PC-3 (cell line): ENCODE results near the gene GRHL3. TPM values are rescaled to one million over a fixed set of nuclear protein-coding genes. Genes with fewer than 3 reads are reported as not detected.

Source experiments
- ATAC-seq: fragments of 200-7000 bp; cut with Tn5 transposase; 2 replicates; pipeline ENCODE4 v1.9.1; 2020; ENCODE audit warnings: mild to moderate bottlenecking, moderate library complexity
- BruUV-seq: library from RNA; stranded (reverse); fragments of 400-500 nt; replicated peaks from 2 replicates; lab custom pipeline; 2021; lab: Mats Ljungman, UMichigan
- CTCF ChIA-PET: fragments of 300-600 bp; sonication (Branson Sonifier 250); formaldehyde crosslinking; loops from one replicate; lab custom pipeline; 2022; ENCODE audit warnings: antibody characterized with exemption; lab: Charles Lee
- POLR2A ChIA-PET: fragments of 300-600 bp; sonication (Branson Sonifier 250); formaldehyde crosslinking; loops from one replicate; lab custom pipeline; 2022; ENCODE audit warnings: antibody characterized with exemption; ENCODE audit not compliant: unreplicated experiment; lab: Charles Lee
- DNase-seq: peaks from one replicate; pipeline ENCODE4 v3.0.0-alpha.2; 2015
- H2AFZ ChIP-seq: fragments of 300-600 bp; sonication (generic); 2 replicates; pipeline ENCODE4 v1.6.0; 2016; ENCODE audit warnings: antibody characterized with exemption, low read length
- H3F3A ChIP-seq: fragments of 300-600 bp; sonication (generic); one replicate; pipeline ENCODE4 v1.6.0; 2017; ENCODE audit warnings: antibody characterized with exemption, low read length, control low read depth, mild to moderate bottlenecking; ENCODE audit not compliant: unreplicated experiment
- H3K27ac ChIP-seq: fragments of 300-600 bp; sonication (generic); 2 replicates; pipeline ENCODE4 v1.5.1; 2016; ENCODE audit warnings: mild to moderate bottlenecking, low read length
- H3K27me3 ChIP-seq: fragments of 300-600 bp; sonication (generic); 2 replicates; pipeline ENCODE4 v1.6.1; 2016; ENCODE audit warnings: low read length, mixed read lengths
- H3K36me3 ChIP-seq: fragments of 300-600 bp; sonication (generic); 2 replicates; pipeline ENCODE4 v1.6.1; 2016; ENCODE audit warnings: low read depth, mixed run types, low read length, mixed read lengths
- H3K4me1 ChIP-seq: fragments of 300-600 bp; sonication (generic); 2 replicates; pipeline ENCODE4 v1.5.1; 2016; ENCODE audit warnings: low read length; ENCODE audit not compliant: insufficient read depth
- H3K4me2 ChIP-seq: fragments of 300-600 bp; sonication (generic); 2 replicates; pipeline ENCODE4 v1.6.0; 2016; ENCODE audit warnings: low read length
- H3K4me3 ChIP-seq: fragments of 300-600 bp; sonication (generic); 2 replicates; pipeline ENCODE4 v1.5.1; 2016; ENCODE audit warnings: mild to moderate bottlenecking, low read length, mixed read lengths
- H3K79me2 ChIP-seq: fragments of 300-600 bp; sonication (generic); 2 replicates; pipeline ENCODE4 v1.6.1; 2017; ENCODE audit warnings: low read length, mixed read lengths
- H3K9ac ChIP-seq: fragments of 300-600 bp; sonication (generic); 2 replicates; pipeline ENCODE4 v1.6.0; 2016; ENCODE audit warnings: mild to moderate bottlenecking, low read length
- H3K9me2 ChIP-seq: fragments of 300-600 bp; sonication (generic); replicated peaks from 2 replicates; pipeline ENCODE4 v1.6.1; 2016; ENCODE audit warnings: mixed run types, low read length, mixed read lengths
- H3K9me3 ChIP-seq: fragments of 300-600 bp; sonication (generic); 2 replicates; pipeline ENCODE4 v1.6.1; 2016; ENCODE audit warnings: low read length, mixed read lengths
- H4K20me1 ChIP-seq: fragments of 300-600 bp; sonication (generic); 2 replicates; pipeline ENCODE4 v1.6.1; 2016; ENCODE audit warnings: low read length, mixed read lengths
- CTCF ChIP-seq: fragments of 300-600 bp; sonication (generic); conservative IDR thresholded peaks from 2 replicates; pipeline ENCODE4 v1.5.1; 2017; ENCODE audit warnings: antibody characterized with exemption, low read depth, mild to moderate bottlenecking, low read length
- EZH2 ChIP-seq: fragments of 300-600 bp; sonication (generic); IDR thresholded peaks from one replicate; pipeline ENCODE4 v1.6.1; 2017; ENCODE audit warnings: antibody characterized with exemption, mild to moderate bottlenecking, low read length; ENCODE audit not compliant: unreplicated experiment
- EZH2phosphoT487 ChIP-seq: fragments of 300-600 bp; sonication (generic); IDR thresholded peaks from 2 replicates; pipeline ENCODE4 v1.6.1; 2018; ENCODE audit warnings: mild to moderate bottlenecking, antibody characterized with exemption, low read length, borderline replicate concordance
- intact Hi-C: fragments of 100-400 bp; cut with micrococcal nuclease; formaldehyde crosslinking; loops from 2 replicates; pipeline ENCODE4 v1.9.0; 2023
- total RNA-seq: library from RNA; depleted of rRNA; stranded (reverse); fragments of >200 nt; gene quantifications from 2 replicates; pipeline ENCODE4 v1.2.3, GENCODE V29; 2014

GRHL3 gene
- total RNA-seq, 1 experiment from 2014 or later = 3.5 TPM

- no TSS peak for BruUV-seq
- H3K4me3 ChIP-seq = peak overlapping the region; percentile 61
- peak overlapping the region; percentile 82 for H3K4me2 ChIP-seq
- ChIA-PET CTCF (interaction anchor here (1.0 to 2.8 kb wide), 2 partner anchors 72 to 117 kb away, joined by 3 to 10 read pairs; no protein-coding TSS in a partner anchor), POLR2A (interaction anchor here (0.5 to 0.6 kb wide), 2 partner anchors 36 to 66 kb away, joined by 3 to 4 read pairs; no protein-coding TSS in a partner anchor)
- H3K27ac ChIP-seq = 0 out of 2 replicates have a peak overlapping the region, but pooled peaks have one; percentile 55
- ATAC-seq (no peak), DNase-seq (no peak)
- no peaks in the 10 kb centered on the region for H3K9me2 ChIP-seq
- H3F3A ChIP-seq = no peaks in the 10 kb centered on the region
- no peak for TF ChIP-seq EZH2phosphoT487
- TF ChIP-seq CTCF = no peak
- no peak for TF ChIP-seq EZH2
- no peak overlapping the region for H3K9ac ChIP-seq
- peaks cover 68% of the 10 kb centered on the region for H3K4me1 ChIP-seq
- peak overlapping the region; percentile 48 for H2AFZ ChIP-seq
- no peaks in the 10 kb centered on the region for H3K27me3 ChIP-seq
- H3K79me2 ChIP-seq = no peaks in the 10 kb centered on the region
- H3K36me3 ChIP-seq = no peaks in the 10 kb centered on the region
- intact Hi-C loops = no loop called here
- H3K9me3 ChIP-seq = no peaks in the 10 kb centered on the region
- H4K20me1 ChIP-seq = no peaks in the 10 kb centered on the region
Measured at GRCh38 chr1:24318615-24319311, 394 bp upstream of the GRHL3 start.

- Histone ChIP-seq H3K27ac (peak overlapping the region; percentile 55), H3K9me2 (no peaks in the 10 kb centered on the region), H3K79me2 (no peaks in the 10 kb centered on the region), H4K20me1 (no peaks in the 10 kb centered on the region), H3K27me3 (no peaks in the 10 kb centered on the region), H3K9me3 (no peaks in the 10 kb centered on the region), H2AFZ (peak overlapping the region; percentile 48), H3K4me3 (peak overlapping the region; percentile 61), H3K4me1 (peaks cover 72% of the 10 kb centered on the region), H3K9ac (peak overlapping the region; percentile 46), H3K36me3 (no peaks in the 10 kb centered on the region), H3F3A (no peaks in the 10 kb centered on the region), H3K4me2 (peak overlapping the region; percentile 82)
- CTCF ChIA-PET = interaction anchor here (0.5 to 1.0 kb wide), 2 partner anchors 64 to 71 kb away, joined by 3 to 4 read pairs; no protein-coding TSS in a partner anchor
- TF ChIP-seq EZH2 = no peak
- no peak for TF ChIP-seq EZH2phosphoT487
- no peak for TF ChIP-seq CTCF
- BruUV-seq = no TSS peak
- intact Hi-C loops = no loop called here
- ATAC-seq (no peak), DNase-seq (no peak)
- POLR2A ChIA-PET = no interaction called here
Measured at GRCh38 chr1:24319962-24320361, 805 bp downstream of the GRHL3 start.

- Histone ChIP-seq H3K4me2 (peak overlapping the region; percentile 82; the same call in 1 of the 2 replicates), H4K20me1 (no peaks in the 10 kb centered on the region), H3K79me2 (no peaks in the 10 kb centered on the region), H3K27ac (no peak overlapping the region), H3F3A (no peaks in the 10 kb centered on the region), H3K9me3 (no peaks in the 10 kb centered on the region), H3K9ac (no peak overlapping the region), H3K9me2 (no peaks in the 10 kb centered on the region), H3K27me3 (no peaks in the 10 kb centered on the region), H2AFZ (no peak overlapping the region), H3K36me3 (no peaks in the 10 kb centered on the region), H3K4me3 (no peak overlapping the region), H3K4me1 (peaks cover 72% of the 10 kb centered on the region)
- no peak for TF ChIP-seq CTCF
- no peak for TF ChIP-seq EZH2
- no peak for TF ChIP-seq EZH2phosphoT487
- intact Hi-C loops = no loop called here
- BruUV-seq = no TSS peak
- DNase-seq (no peak), ATAC-seq (no peak)
- CTCF ChIA-PET = no interaction called here
- POLR2A ChIA-PET = no interaction called here
Measured at GRCh38 chr1:24321126-24321525, 2.0 kb downstream of the GRHL3 start.
